NOMO-1 treated with dmso at 0.1 percent for 144 hours (cell line): ENCODE measurements around the gene DCAF17.
"Not testable (repeated sequence)": the region's sequence is repeated elsewhere in the genome, so short reads cannot be mapped to it uniquely, and the experiment has no call there.

ENCODE experiments used
- DNase-seq: peaks from one replicate; lab custom pipeline; 2025; ENCODE audit not compliant: unreplicated experiment; lab: John Stamatoyannopoulos, UW

The DCAF17 gene

DNA sequence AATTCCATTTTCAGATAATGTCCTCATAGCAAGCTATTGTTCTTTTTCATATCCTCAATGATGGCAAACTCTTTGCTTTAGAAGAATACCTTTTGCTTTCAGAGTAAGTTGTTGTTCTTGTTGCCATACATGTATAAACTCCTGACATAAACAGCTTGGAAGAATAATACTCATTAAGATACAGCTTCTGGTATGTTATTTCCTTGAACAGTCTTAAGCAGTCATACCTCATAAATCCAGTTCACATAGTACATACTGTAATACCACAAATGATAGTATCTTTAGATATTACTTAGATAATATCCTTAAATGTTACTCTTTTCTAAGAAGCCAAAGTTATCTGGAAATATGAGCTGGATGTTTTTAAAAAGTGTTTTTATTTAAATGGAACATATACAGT, 23.4 kb upstream of the DCAF17 start:
- no peak for DNase-seq

DNA sequence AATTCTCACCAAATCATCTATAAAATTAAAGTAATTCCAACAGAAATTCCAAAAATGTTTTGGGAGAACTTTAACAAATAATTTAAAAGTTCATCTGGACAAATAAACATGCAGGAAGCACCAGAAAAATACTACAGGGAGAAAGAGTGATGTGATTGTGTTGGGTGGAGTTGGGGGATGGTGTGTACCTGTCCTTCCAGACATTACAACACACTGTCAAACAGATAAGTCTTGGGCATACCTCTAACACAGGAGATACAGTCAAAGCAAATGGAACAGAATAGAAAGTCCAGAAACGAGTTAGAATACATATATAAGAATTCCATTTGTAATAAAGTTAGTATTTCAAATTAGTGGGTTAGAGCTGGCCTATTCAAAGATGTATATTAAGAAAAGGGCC, 22.8 kb upstream of the DCAF17 start:
- no peak for DNase-seq

DNA sequence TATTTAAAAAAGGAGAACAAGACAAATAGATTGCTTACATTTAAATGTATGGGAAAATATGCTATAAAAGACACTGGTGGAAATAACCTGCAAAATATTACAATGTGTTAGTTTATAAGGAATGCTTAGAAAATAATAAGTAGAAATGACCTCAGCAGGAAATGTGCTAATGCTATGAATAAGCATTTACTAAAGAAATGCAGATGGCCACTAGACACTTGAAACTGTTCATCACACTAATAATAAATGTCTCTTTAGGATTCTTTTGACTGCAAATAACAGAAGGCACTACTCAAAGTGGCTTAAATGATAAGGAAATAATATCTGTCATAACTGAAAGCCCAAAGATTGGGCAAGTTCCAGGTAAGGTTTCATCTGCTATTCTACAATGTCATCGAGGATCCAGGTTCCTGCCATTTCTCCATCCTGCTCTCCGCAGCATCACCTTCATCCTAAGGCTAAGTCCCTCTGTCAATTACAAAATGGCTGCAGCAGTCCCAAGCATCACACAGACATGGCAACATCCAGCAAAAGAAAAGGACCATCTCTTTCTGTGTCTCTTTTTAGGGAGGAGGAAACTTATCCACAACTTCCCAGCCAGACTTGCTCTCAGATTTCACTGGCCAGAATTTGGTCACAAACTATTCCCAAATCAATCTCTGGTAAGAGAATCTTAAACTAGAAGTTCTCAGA, 22.1 kb upstream of the DCAF17 start:
- DNase-seq, result no peak

DNA sequence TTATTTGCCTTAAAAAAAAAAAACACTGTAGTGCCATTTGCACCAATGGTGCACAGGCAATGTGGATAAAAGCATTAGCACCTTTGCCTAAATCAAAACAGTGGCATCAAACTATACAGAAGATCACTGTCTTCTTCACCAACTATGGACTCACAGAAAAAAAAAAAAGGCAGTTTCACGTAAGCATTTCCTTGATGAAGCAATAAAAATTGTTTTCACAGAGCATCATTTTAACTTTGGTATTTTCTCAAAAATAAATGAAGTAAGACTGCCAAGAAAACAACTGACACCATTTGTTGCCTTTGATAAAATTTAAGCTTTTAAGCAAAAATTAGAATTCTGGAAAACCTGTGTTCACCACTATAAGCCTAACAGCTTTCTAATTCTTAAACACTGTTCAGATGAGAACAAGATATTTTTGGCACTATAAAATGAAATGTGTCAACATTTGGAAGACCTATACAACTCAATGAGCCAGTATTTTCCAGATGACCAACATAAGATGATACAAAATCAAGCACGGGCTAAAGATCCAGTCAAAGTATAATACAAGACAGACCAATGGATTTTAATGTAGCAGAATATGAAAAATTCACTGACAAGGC, 21.4 kb upstream of the DCAF17 start:
- no peak for DNase-seq

DNA sequence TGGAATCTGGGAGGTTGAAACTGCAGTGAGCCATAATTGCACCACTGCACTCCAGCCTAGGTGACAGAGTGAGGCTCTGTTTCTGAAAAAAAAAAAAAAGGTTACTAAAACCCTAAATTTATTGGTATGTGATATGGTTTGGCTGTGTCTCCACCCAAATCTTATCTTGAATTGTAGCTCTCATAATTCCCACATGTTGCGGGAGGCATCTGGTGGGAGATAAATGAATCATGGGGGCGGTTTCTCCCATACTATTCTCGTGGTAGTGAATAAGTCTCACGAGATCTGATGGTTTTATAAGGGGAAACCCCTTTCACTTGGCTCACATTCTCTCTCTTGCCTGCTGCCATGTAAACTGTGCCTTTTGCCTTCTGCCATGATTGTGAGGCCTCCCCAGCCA, 19.4 kb upstream of the DCAF17 start:
- not testable (repeated sequence) for DNase-seq

DNA sequence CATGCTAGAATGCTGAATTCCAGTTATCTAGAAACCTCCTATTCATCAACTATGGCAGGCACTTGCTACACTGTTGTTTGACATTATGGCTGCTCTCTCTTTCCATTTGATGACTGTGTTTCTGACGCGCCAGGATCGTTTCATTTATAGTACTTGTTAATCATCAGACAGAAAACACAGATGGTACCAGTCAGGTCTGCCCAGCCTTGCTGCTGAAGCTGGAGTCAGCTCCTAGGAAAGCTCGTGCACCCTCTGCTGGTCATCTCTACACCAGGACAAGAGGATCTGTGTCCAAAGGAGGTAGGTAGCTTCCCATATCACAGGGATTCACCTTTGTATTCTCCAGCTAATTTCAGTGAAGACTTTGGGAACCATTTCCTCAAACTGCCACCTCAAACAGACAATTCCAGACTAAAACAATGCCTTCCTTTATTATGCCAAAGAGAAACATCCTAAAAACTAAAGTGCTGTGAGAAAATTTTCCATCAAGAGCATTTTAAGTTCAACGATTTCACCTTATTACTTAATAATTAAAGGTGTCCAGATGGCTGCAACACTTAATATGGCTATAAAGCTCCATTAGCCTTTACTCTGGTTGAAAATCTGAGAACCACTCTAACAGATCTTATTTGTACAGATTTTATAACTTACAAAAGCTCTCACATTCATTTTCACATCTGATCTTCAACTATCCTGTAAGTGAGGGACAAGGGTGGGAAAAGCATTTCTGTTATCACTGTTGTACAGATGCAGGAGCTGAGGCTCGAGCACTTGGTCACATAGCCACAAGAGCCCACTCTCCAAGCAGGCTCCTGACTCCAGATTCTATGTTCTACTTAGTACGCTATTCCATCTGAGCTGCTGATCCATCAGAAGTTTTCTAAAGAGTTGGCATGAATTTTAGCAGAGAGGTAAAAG, 17.8 kb upstream of the DCAF17 start:
- peak; percentile 20 for DNase-seq

DNA sequence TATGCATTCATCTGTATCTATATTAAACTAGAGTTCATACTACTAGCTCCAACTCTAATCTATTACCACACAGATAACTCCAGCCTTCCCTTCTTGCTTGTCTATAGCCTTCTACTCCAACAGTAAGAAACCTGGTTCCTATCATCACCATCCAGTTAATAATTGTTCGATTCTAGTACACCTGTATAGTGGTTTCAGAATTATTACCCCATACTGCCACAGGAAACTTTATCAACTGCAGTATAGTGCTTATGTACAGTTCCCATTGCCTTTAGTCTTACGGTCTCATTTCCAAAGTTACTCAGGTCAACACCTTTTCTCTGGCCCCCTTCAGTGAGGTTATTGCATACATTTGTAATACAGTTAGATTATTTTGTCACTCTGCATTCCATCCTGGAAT, 14.7 kb upstream of the DCAF17 start:
- DNase-seq, result no peak

DNA sequence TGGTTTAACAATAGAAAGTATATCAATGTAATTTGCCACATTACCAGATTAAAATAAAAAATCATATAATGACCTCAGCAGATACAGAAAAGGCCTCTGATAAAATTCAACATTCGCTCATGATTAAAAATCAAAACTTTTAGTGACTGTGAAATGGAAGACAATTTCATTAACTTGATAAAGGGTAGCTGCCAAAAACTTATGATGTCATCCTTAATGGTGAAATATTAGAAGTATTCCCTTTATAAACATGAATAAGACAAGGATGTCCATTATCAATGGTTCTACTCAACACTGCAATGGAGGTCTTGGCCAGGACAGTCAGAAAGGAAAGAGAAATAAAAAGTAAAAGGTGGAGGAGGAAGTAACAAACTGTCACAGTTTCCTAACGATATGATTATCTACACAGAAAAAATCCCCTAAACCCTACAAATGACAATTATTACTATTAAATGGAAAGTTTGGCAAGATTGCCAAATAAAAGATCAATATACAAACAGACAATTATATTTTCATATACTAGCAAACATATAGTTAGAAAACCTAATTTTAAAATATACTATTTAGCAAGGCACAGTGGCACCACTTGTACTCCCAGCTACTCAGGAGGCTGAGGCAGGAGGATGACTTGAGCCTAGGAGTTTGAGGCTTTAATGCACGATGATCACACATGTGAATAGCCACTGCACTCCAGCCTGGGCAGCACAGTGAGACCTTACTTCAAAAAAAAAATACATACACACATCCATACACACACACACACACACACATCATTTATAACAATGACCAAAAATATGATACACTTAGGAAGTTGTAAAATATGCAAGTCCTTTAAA, 13.1 kb upstream of the DCAF17 start:
- DNase-seq, result no peak

DNA sequence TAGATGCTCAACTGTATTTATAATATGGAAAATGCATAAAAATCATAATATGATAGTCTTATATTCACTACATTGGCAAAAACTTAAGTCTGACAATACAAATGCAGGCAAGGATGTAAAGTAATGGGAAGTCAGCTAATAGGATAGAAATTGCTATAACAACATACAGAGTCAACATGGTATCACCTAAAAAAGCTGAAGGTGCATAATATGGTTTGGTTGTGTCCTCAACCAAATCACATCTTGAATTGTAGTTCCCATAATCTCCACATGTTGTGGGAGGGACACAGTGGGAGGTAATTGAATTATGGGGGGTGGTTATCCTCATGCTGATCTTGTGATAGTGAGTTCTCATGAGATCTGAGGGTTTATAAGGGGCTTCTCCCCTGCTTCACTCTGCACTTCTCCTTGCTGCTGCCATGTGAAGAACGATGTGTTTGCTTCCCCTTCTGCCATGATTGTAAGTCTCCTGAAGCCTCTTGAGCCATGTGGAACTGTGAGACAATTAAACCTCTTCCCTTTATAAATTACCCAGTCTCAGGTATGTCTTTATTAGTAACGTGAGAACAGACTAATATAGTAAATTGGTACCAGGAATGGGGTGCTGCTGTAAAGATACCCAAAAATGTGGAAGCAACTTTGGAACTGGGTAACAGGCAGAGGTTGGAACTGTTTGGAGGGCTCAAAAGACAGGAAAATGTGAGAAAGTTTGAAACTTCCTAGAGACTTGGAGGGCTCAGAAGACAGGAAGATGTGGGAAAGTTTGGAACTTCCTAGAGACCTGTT, 11.1 kb upstream of the DCAF17 start:
- not testable (repeated sequence) for DNase-seq

DNA sequence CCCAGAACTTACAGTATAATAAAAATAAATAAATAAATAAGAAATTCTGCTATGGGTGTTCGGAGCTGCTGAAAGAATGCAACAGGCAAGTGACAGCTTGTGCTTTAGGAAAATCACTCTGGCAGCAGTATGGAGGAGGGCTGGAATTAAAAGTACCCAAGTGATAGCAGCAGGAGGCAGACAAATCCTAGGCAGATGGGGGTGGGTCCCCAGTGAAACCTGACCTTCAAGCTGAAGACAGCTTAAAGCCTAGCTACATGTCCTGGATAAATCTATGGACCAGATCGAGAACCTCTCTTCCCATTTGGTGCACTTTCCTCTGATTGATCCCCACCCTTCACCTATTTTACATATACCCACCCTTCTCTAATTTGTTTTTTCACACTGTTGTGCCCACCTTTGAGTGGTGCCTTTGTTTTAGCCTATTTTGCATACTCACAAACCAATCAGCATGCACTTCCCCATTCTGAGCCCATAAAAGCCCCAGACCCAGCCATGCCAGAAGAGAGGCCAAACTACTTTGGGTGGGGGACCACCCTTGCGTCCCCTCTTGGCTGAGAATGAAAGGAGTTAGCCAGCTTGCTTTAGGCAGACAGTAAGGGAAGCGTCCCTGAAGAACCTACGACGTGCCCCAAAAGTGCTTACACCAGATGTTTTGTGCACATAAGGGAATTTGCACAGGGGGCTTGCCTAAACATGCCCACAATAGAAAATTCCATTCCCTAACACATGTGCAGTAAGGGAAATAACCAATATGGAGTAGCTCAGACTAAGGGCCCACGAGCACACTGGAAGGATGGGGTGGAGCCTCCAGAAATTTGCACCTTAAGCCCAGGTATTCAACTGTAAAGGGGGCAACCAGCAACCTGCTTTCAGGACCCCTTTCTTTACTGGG, 3.3 kb upstream of the DCAF17 start:
- no peak for DNase-seq

DNA sequence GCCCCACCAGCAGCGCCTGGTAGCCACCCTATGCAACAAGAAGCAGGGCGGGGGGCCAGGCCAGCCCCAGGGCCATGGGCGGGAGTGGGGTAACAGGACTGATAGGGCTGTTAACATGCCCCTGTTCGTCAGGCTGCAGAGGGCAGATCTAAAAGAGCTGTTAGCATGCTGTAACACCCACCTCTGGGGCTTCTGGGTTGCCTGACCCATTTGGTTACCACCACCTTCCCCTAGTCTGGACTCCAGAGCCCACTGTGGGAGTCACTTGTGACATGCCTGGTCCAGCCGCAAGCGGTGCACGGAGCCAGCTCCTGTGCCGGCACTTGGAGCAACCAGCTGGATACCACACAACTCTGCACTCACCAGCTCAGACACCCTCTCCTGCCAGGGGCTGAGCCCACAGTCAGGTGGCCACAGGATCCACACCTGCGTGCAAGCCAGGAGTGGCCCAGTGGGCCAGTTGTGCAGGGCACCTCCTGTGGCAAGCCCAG, 2.3 kb upstream of the DCAF17 start:
- DNase-seq, result no peak

DNA sequence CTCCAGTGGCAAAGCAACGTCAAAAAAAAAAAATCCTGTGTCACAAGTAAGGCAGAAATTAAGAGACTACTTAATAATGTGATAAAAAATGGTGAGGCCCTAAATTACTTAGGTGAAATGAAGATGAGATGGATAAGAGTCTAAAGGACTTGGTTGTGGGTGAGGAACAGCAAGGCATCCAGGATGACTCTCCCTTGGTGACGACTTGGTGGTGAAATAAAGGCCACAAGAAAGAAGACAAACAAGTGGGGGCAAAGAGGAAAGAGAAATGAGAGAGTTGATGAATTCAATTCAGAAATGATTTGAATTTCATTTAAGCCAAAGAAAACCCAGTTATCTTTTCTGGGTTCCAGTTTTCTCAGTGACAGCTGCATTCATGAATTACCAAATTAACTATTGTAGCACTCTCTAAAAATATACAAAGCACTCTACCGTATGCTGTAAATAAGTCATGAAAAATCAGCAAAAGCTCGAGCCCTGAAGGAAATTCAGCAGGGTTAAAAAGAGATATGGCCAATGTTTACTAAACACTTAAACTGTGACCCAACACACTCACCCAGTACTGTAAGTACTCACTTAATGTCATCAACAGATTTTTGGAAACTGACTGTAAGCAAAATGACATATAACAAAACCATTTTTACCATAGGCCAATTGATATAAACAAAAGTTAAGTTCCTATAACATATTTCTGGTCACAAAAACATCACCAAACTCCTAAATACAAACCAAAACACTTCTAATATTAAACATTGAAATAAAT, 1.6 kb upstream of the DCAF17 start:
- DNase-seq, result no peak

DNA sequence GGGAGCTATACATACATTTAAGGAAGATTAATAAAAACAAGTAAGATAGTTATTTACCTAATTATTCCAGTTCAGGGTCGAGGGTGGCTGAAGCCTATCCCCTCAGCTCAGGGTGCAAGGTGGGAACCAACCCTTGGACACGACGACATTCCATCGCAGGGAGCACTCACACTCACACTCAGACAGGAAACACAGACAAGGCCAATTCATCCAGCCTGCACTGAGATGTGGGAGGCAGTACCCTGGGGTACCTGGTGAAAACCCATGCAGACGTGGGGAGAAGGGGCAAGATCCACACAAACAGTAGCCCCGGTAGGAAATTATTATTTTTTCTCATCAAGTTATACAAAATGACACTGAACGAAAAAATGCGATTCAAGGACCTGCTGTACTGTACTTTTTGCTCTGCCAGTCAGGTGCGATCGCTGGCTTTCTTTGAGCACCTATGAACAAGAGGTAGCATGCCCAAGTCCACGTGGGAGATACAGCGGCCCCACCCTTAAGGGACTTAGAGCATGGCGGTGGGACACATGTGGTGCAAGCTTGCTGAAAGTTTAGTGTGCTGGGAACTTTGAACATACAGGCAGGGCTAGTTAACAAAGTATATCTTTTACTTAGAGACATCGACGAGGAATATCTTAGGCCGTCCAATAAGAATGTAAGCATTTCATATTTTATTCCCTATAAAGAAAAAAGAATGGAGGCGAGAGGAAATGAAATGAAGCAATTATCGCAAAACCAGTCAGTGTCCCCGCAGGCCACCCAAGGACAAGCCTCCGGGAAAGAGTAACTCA, 860 bp upstream of the DCAF17 start:
- DNase-seq, result no peak

DNA sequence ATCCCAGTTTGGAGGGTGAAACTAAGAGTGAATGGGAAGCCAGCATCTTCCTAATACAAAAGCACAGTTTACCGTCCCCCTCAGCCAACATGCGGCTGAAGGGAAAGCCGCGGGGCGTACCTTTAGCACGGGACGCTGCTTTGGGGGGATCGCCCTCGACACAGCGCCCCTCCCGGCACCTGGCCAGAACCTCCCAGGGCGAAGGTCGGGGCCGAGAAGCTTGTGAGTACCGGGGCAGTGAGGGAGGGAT, 338 bp upstream of the DCAF17 start, which contains the start of gene METTL8:
Gene METTL8, minus strand, starts transcription at position 228 of the 250 bp plus-strand sequence. CDS start 41,805 bp downstream, outside the sequence.
- no peak for DNase-seq

DNA sequence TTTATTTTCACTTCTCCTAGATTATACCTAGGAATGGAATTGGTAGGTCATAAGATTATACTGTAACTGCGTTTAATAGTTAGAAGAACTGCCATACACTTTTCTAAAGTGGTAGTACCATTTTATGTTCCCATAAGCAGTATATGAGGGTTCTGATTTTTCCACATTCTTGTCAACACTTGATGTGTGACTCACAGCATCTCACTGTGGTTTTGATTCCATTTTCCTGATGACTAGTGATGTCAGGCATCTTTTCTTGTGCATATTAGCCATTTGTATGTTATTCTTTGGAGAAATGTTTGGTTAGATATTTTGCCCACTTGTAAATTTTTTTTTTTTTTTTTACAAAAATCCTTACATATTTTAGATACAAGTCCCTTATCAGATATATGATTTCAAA, 2.3 kb downstream of the DCAF17 start:
- DNase-seq, result no peak

DNA sequence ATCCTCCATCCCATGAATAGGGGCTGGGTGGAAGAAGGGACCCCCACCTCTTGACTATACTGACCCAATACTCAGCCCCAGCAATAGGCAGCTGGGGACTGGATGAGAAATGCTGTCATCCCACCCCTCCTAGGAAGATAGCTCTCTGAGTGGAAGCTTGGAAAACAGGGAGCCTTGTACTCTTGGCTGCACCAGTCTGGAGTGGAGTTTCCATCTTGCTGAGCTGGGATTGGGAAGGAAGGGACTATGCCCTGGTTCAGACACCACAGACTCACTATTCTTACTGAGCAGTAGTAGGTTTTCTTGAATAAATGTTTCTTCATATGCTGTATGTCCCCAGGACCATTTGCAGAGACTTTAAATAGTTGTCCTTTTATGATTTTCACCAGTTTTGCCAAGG, 7.4 kb downstream of the DCAF17 start:
- no peak for DNase-seq

DNA sequence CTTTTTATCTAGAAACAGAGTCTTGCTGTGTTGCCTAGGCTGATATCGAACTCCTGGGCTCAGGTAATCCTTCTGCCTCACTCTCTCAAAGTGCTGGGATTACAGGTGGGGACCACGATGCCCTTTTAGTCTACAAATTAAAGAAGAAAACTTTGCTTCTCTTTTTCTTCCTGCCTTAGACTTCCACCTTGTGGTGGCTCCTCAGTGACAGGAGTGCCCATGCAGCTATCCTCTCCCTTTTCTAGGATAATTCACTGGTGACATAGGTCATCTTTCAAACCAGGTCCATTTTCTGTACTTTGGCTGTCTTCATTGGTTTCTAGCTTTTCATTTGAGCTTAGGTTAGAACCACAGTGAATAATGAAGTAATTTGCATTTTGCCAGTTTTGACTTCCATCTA, 13.6 kb downstream of the DCAF17 start:
- no peak for DNase-seq

DNA sequence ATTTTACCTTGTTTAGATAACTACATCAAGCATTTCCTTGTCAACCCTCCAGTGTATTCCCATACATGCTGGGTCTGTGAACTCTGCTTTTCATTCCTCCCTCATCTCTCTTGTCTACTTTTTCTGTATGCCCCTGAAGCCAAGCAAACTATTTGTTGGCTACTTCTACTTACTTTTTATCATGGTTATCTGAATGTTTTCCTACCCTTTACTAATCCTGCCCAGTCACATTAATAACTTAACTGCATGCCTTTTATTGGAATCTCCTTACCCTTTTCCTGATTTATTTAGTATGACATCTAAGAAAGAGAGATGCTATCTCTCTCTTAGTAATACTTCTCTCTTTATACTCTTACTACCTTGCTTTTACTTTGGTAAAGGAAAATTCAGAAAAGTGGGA, 17.0 kb downstream of the DCAF17 start:
- DNase-seq, result no peak
